ENCODE data around the gene GOLGA2.

The GOLGA2 gene

GRCh38 chr9:128257907-128258306, 17.9 kb downstream of the GOLGA2 start:
- no peak for DNase-seq (ENCODE audit: low spot score)

GRCh38 chr9:128257086-128257825, 18.6 kb downstream of the GOLGA2 start:
- no peak for DNase-seq (ENCODE audit: low spot score)

DNA sequence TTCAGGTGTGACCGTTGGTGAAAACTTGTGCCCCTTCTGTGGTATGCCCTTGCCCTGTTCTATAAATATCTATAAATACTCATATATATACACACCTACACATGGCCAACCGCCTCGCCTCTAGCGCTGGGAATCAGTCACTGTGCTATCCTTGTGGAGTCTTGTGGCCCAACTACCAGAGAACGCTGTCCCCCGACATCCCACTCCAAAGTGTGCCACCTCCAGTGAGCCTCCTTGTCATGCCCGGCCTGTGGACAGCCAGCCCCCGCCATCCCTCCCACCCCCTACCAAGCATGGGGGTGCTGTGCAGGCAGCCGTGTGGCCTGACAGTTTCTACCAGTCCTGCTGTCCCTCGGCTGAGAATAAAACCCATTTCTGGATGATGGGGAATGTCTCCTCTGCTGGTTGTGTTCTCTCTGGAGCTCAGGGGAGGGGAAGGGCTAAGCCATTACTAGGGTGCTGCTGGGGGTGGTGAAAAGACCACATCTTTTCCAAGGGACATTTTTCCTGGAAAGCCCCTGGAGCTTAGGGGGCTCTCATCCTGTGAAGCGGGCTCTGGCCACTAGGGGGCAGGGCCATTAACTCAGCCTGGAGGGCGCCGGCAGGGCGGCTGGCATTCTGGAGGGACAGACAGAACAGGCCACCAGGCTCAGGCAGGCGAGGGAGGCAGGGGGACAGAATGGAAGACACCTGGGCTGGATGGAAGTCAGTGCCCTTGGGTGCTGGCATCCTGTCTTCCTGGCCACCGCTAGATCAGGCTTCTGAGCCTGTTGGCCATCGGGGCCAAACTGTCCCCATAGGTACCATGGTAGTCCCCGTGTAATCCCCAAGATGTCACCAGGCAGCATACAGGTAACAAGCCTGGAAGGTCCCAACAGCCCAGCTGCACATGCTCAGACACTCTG, 20.7 kb downstream of the GOLGA2 start:
- DNase-seq (ENCODE audit: low spot score): peak; percentile 68

- no peak for DNase-seq (ENCODE audit: low spot score)
Observed at GRCh38 chr9:128254362-128254761, 21.4 kb downstream of the GOLGA2 start.

DNA sequence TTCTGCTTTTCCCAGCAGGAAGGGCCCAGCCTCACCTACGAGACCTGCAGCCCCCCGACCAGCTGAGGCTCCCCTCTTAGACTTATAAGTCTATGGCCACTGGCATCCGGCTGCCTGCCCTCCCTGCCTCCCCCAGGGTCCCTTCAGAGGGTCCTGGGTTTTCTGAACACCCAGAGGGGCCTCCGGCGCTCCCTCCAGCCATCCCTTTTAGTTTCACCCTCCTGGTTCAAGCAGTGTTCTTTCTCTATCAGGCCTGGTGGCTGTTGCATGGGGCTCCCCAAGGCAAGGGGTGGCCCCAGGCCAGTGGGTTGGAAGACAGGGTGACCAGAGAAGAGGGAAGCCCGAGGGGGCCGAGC, 21.8 kb downstream of the GOLGA2 start:
- no peak for DNase-seq (ENCODE audit: low spot score)

GRCh38 chr9:128253140-128253990, 22.4 kb downstream of the GOLGA2 start:
- DNase-seq (ENCODE audit: low spot score): no peak

GRCh38 chr9:128252317-128253139, 23.3 kb downstream of the GOLGA2 start:
- DNase-seq (ENCODE audit: low spot score): no peak

DNA sequence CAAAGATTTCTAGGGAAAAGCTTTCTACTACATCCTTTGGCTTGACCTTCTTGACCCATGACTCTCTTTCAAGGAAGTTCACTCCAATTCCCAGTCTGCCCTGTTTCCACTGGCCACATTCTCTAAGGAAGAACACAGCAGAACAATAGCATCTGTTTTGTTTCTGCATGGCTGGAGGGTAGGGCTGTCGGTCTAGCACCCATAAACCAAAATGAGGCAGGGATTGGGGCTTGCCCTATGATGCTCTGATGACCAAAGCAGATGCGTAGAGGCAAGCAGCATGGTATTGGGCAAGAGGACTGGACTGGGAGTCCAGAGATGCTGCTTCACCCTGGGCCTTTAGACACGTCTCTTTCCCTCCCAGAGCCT, 24.1 kb downstream of the GOLGA2 start:
- DNase-seq (ENCODE audit: low spot score): no peak

- no peak for DNase-seq (ENCODE audit: low spot score)
Observed at GRCh38 chr9:128250839-128251731, 24.7 kb downstream of the GOLGA2 start.

DNA sequence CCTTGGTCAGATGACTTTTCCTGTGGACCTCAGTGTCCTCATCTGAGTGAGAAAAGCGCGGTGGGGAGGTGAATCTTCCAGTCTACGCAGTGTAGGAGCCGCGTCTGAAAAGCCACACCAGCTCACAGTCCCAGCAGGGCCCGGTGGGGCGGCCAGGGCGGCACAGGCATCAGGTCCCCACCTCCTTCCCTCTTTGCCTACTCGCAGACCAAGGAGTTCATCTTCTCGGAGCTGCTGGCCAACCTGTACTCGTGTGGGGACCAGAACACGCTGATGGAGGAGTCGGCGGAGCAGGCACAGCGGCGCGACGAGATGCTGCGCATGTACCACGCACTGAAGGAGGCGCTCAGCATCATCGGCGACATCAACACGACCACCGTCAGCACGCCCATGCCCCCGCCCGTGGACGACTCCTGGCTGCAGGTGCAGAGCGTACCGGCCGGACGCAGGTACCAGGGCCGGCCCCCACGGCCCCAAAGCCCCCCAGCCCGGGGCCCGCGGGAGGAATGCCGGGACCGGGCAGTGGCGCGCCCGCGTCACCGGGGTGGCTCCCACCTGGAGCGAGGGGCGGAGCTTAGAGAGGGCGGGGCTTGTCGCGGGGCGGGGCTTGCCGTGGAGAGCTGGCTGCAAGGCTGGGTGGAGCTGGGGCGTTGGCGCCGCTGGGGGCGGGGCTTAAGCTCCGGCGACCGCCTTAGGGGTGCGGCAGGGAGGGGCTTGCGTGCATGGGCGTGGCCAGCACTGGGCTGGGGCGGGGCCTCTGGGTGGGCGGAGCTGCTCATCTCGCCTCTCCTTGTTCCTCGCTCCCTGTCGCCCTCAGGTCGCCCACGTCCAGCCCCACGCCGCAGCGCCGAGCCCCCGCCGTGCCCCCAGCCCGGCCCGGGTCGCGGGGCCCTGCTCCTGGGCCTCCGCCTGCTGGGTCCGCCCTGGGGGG, 25.6 kb downstream of the GOLGA2 start:
- peak; percentile 97 for DNase-seq (ENCODE audit: low spot score)

DNA sequence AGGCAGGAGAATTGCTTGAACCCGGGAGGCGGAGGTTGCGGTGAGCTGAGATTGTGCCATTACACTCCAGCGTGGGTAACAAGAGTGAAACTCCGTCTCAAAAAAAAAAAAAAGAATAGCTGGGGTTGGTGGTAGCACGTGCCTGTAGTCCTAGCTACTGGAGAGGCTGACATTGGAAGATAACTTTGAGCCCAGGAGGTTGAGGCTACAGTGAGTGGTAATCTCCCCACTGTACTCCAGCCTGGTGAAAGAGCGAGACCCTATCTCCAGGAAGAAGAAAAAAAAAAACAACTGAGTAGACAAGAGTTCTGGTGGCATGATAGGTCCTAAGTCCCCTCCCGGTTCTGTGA, 26.3 kb downstream of the GOLGA2 start:
- DNase-seq (ENCODE audit: low spot score): no peak

GRCh38 chr9:128247226-128247803, 28.5 kb downstream of the GOLGA2 start:
- no peak for DNase-seq (ENCODE audit: low spot score)

DNA sequence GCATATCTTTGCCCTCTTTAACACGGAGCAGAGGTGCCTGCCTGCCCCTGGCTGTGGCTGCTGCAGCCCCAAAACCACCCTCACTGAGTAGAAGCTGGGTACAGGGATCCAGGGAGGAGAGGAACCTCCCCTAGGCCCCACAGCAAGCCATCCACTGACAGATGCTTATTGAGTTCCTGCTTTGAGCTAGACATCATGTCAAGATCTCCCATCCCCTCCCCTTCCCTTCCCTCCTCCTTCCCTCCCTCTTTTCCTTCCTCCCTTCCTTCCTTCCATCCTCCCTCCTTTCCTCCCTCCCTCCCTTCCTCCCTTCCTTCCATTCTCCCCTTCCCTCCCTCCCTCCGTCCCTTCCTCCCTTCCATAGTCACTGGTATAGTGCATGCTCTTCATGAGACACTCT, 29.3 kb downstream of the GOLGA2 start:
- no peak for DNase-seq (ENCODE audit: low spot score)

DNA sequence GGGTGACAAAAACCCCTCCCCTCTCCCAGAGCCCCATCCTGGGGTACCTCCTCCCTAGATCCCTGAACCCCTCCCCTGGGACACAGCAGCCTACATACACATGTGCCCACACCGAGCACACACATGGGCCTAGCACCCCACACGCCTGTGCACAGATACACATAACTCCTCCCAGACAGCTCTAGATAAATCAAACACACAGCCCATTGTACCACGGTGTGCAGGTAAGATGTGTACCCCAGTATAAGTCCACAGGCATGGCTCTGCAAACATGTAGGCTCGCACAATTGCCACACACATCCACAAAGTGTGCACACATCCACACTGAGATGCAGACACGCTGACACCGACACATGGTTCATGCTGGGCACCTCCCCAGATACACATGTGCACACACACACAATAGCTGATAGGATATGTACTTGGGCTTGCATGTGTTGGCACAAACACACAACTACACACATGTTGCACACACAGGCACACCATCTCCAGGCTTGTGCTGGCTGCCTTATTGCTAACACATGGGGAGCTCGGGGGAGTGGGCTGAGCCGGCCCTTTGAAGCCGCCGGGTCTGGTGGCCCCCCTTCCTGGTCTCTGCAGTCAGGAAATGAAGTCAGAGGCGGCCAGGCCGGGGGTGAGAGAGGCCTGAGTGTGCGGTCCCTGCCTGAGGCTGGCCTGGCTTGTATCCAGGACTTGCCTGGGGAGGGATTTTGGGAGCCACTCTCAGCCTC, 30.2 kb downstream of the GOLGA2 start:
- DNase-seq (ENCODE audit: low spot score): no peak

DNA sequence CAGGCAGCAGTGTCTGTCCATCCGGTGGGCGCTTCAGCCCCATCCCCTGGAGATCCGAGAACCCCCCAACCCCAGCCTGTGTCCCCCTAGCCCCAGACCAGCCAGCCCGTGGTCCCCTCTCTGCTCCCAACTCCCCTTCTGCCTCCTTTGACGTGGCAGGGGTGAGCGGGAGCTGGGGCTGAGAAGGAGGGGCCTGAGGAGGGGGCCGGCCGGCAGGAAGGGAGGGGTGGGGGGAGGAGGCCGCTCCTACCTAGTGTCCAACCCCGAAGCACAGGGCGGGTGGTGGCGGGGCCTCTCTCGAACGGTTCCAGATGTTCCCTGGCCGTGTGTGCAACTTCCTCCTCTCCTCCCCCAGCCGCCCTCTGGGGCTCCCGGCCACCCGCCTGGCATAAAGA, 31.0 kb downstream of the GOLGA2 start:
- no peak for DNase-seq (ENCODE audit: low spot score)

DNA sequence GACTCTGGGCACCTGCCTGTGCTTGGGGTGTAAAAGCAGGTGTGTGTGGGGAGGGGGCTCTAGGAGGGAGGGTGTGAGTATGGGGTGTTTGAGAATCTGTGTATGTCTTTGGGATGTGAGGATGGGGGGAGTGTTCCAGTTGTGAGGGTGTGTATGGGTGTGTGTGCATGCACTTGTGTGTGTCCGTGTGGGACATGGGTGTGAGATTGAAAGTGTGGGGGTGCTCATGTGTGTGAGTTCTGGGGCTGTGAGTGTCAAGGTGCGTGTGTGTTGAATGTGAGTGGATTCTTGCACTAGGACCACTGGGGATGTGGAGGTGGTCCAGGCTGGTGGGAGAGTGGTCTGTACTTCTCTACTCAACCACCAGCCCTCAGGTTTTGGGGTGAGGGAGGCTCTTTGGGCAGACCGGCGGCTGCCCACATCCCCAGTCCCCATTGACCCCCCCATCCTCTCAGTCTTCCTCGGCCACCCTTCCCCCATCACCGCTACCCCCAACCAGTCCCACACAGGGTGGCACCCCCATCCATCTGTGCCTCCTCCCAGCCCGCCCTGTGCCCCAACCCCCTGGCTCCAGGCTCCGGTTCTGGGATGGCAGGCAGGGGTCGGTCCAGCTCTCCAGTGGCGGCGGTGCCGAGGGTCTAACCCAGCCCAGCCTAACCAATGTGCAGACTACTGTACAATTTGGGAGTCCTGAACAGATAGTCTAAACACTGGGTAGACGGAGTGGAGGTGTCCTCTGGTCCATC, 31.5 kb downstream of the GOLGA2 start:
- DNase-seq (ENCODE audit: low spot score): no peak

GRCh38 chr9:128243215-128244018, 32.4 kb downstream of the GOLGA2 start:
- DNase-seq (ENCODE audit: low spot score): no peak

All from COLO829 (cell line).